ENCODE data around the gene RPS21.

- TF ChIP-seq POLR2A (IDR thresholded peaks at IDR 0.05) (no peak), CTCF (IDR thresholded peaks at IDR 0.05) (no peak)
These were observed 17.8 kb downstream of the RPS21 start for GRCh38 chr20:62404761-62405107.
